Neural progenitor cell (in vitro differentiated cells): ENCODE data around the gene IPO13.

ENCODE experiments used
- EZH2 ChIP-seq: fragments of 200-600 bp; sonication (generic); IDR thresholded peaks from 2 replicates; pipeline ENCODE4 v1.6.1; 2017; ENCODE audit warnings: antibody characterized with exemption, mild to moderate bottlenecking, moderate library complexity
- EZH2phosphoT487 ChIP-seq: fragments of 200-600 bp; sonication (generic); IDR thresholded peaks from 2 replicates; pipeline ENCODE4 v1.6.1; 2017; ENCODE audit warnings: antibody characterized with exemption
- TF ChIP-seq, protein P1 (sequence below): fragments of 200-600 bp; sonication (generic); IDR thresholded peaks from 2 replicates; pipeline ENCODE4 v1.5.1; 2017; ENCODE audit warnings: antibody characterized with exemption, mild to moderate bottlenecking

DNA sequence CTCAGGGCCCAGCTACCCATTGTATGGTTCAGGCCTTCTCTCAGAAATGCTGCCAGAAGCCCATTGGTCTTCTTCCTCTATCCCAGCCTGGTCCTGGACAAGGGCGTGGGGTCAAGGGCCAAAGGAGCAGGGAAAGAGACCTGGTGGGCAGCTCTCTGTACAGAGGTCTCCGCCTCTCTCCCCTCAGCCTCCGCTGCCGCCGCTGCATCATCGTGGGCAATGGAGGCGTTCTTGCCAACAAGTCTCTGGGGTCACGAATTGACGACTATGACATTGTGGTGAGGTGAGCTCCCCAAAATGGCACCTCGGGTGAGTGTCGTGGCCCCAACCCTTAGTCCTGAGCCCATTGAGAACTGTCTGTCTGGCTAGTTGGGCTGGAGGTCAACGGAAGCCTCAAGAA, 47.8 kb upstream of the IPO13 start:
- TF ChIP-seq, protein P1, sequence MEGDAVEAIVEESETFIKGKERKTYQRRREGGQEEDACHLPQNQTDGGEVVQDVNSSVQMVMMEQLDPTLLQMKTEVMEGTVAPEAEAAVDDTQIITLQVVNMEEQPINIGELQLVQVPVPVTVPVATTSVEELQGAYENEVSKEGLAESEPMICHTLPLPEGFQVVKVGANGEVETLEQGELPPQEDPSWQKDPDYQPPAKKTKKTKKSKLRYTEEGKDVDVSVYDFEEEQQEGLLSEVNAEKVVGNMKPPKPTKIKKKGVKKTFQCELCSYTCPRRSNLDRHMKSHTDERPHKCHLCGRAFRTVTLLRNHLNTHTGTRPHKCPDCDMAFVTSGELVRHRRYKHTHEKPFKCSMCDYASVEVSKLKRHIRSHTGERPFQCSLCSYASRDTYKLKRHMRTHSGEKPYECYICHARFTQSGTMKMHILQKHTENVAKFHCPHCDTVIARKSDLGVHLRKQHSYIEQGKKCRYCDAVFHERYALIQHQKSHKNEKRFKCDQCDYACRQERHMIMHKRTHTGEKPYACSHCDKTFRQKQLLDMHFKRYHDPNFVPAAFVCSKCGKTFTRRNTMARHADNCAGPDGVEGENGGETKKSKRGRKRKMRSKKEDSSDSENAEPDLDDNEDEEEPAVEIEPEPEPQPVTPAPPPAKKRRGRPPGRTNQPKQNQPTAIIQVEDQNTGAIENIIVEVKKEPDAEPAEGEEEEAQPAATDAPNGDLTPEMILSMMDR = no peak
- no peak for TF ChIP-seq EZH2
- no peak for TF ChIP-seq EZH2phosphoT487
